K562 (cell line): ENCODE data around the gene ARHGAP15. TPM values are rescaled to one million over a fixed set of nuclear protein-coding genes. Genes with fewer than 3 reads are reported as not detected.

Experiments used
- ATAC-seq: fragments of 200-7000 bp; cut with Tn5 transposase; 3 replicates; pipeline ENCODE4 v1.9.1; 2020; ENCODE audit warnings: moderate library complexity
- BruUV-seq: library from RNA; stranded (reverse); fragments of 400-500 nt; replicated peaks from 2 replicates; lab custom pipeline; 2021; lab: Mats Ljungman, UMichigan
- CTCF ChIA-PET: fragments of 300-600 bp; formaldehyde crosslinking; extraction: SDS; loops from one replicate; lab custom pipeline; 2021; ENCODE audit warnings: low intra/inter-chr PET ratio; lab: Yijun Ruan, JAX
- POLR2A ChIA-PET: fragments of 300-600, 350-650 bp; sonication (Branson Sonifier 250); formaldehyde crosslinking; extraction: SDS; loops from one replicate; lab custom pipeline; 2021; ENCODE audit warnings: antibody characterized with exemption, inconsistent platforms; lab: Yijun Ruan, JAX
- DNase-seq, 4 experiments: peaks; one replicate each; pipeline versions ENCODE4 v3.0.0 to v3.0.0-alpha.2; 2011 to 2018; ENCODE audit warnings: low spot score in 3 of 4, mixed read lengths in 3 of 4; ENCODE audit errors: extremely low read depth in 1 of 4
- FAIRE-seq: peaks from 2 replicates; lab custom pipeline; 2011; peaks lifted over from hg19 to GRCh38; lab: Jason Lieb, UNC
- H2AFZ ChIP-seq: 2 replicates; pipeline ENCODE4 v1.6.0; 2011; ENCODE audit warnings: low read depth, low read length, control low read depth, inconsistent platforms
- H3K27ac ChIP-seq: fragments of 200-600 bp; 3 replicates; pipeline ENCODE4 v1.8.0; 2011; ENCODE audit warnings: low read depth, mild to moderate bottlenecking, control low read depth, inconsistent platforms, low read length, moderate library complexity, mixed read lengths; ENCODE audit errors: extremely low read depth
- H3K27me3 ChIP-seq, 2 experiments: fragments of 300-600 bp in 1 of 2; 2 replicates in 1 of 2; 3 replicates in 1 of 2; pipeline versions ENCODE4 v1.6.0 to v1.8.0; 2011; ENCODE audit warnings: inconsistent platforms in 2 of 2, low read length in 2 of 2, mild to moderate bottlenecking in 1 of 2, mixed read lengths in 1 of 2, moderate library complexity in 1 of 2; ENCODE audit not compliant: control insufficient read depth in 2 of 2, insufficient read depth in 2 of 2
- H3K36me3 ChIP-seq: fragments of 300-600 bp; 3 replicates; pipeline ENCODE4 v1.8.0; 2011; ENCODE audit warnings: mild to moderate bottlenecking, low read length, inconsistent platforms; ENCODE audit not compliant: control insufficient read depth, insufficient read depth
- H3K4me1 ChIP-seq, 2 experiments: fragments of 200-600 bp in 1 of 2; replicated peaks in 1 of 2; 2 replicates in 1 of 2; 3 replicates in 1 of 2; pipeline versions ENCODE4 v1.5.1 to v1.8.0; 2011; ENCODE audit warnings: inconsistent platforms in 2 of 2, low read length in 2 of 2, mild to moderate bottlenecking in 1 of 2, mixed read lengths in 1 of 2, moderate library complexity in 1 of 2; ENCODE audit not compliant: control insufficient read depth in 2 of 2, insufficient read depth in 2 of 2
- H3K4me2 ChIP-seq: 2 replicates; pipeline ENCODE4 v1.6.1; 2011; ENCODE audit warnings: low read length, control low read depth, inconsistent platforms, mixed read lengths; ENCODE audit not compliant: insufficient read depth
- H3K4me3 ChIP-seq: fragments of 200-600 bp; sonication (generic), shearing (Covaris generic); 2 replicates; pipeline ENCODE4 v1.5.1; 2016; ENCODE audit warnings: control low read depth, inconsistent platforms
- H3K79me2 ChIP-seq: fragments of 200-600 bp; 3 replicates; pipeline ENCODE4 v1.8.0; 2011; ENCODE audit warnings: low read length, inconsistent platforms; ENCODE audit not compliant: control insufficient read depth, insufficient read depth
- H3K9ac ChIP-seq, 2 experiments: 2 replicates each; pipeline versions ENCODE4 v1.6.0 to v1.6.1; 2011; ENCODE audit warnings: low read depth in 2 of 2, low read length in 2 of 2, control low read depth in 1 of 2, inconsistent platforms in 1 of 2, mild to moderate bottlenecking in 1 of 2, mixed read lengths in 1 of 2; ENCODE audit not compliant: insufficient read depth in 1 of 2
- H3K9me1 ChIP-seq: one replicate; pipeline ENCODE4 v1.6.0; 2011; ENCODE audit warnings: inconsistent platforms, mild to moderate bottlenecking, low read length, moderate library complexity; ENCODE audit not compliant: control insufficient read depth, insufficient read depth
- H3K9me3 ChIP-seq: replicated peaks from 2 replicates; pipeline ENCODE4 v1.5.1; 2011; ENCODE audit warnings: low read depth, low read length, inconsistent platforms; ENCODE audit not compliant: control insufficient read depth, insufficient read depth
- H4K20me1 ChIP-seq: replicated peaks from 2 replicates; pipeline ENCODE4 v1.6.1; 2011; ENCODE audit warnings: low read length, inconsistent platforms, mixed read lengths; ENCODE audit not compliant: control insufficient read depth, insufficient read depth
- ARNT ChIP-seq, 2 experiments: fragments of 450-650 bp; IDR thresholded peaks; 2 replicates each; pipeline ENCODE4 v1.6.1; 2016; ENCODE audit warnings: mild to moderate bottlenecking in 1 of 2
- CBX8 ChIP-seq: fragments of 200-600 bp; sonication (generic); IDR thresholded peaks from 2 replicates; pipeline ENCODE4 v1.6.1; 2012; ENCODE audit warnings: borderline replicate concordance, mixed run types, low read depth, mild to moderate bottlenecking, moderate library complexity, mixed read lengths, low read length, control low read depth, inconsistent platforms; ENCODE audit not compliant: poor library complexity, severe bottlenecking; ENCODE audit errors: extremely low read depth
- EP400 ChIP-seq: fragments of 450-650 bp; IDR thresholded peaks from 2 replicates; pipeline ENCODE4 v1.6.1; 2017; ENCODE audit warnings: antibody characterized with exemption, mild to moderate bottlenecking, moderate library complexity
- FOXK1 ChIP-seq: sonication (generic); formaldehyde crosslinking; IDR thresholded peaks from 2 replicates; pipeline ENCODE4 v1.8.0; 2022; ENCODE audit warnings: missing genetic modification reagents, mild to moderate bottlenecking, borderline replicate concordance
- FOXK2 ChIP-seq, 2 experiments: fragments of 450-650 bp; IDR thresholded peaks in 1 of 2; conservative IDR thresholded peaks in 1 of 2; 2 replicates each; pipeline ENCODE4 v1.6.1; 2016; ENCODE audit warnings: low read depth in 2 of 2, mild to moderate bottlenecking in 1 of 2
- PHB ChIP-seq: fragments of 250-450 bp; sonication (Bioruptor Pico); IDR thresholded peaks from 2 replicates; pipeline ENCODE4 v1.5.0; 2021
- PHF8 ChIP-seq: fragments of 200-600 bp; sonication (generic); IDR thresholded peaks from 2 replicates; pipeline ENCODE4 v1.6.1; 2012; ENCODE audit warnings: mixed run types, mild to moderate bottlenecking, inconsistent platforms, low read length, moderate library complexity, borderline replicate concordance
- TAF15 ChIP-seq: fragments of 200-400 bp; formaldehyde crosslinking; IDR thresholded peaks from 2 replicates; pipeline ENCODE4 v1.6.1; 2017; ENCODE audit warnings: mild to moderate bottlenecking, low read depth, low read length, moderate library complexity
- ZNF583 ChIP-seq: fragments of 250-450 bp; sonication (Bioruptor Pico); IDR thresholded peaks from 2 replicates; pipeline ENCODE4 v1.4.0; 2020
- WGBS: fragments of 100-300 bp; shearing (Covaris generic); methylation state at CpG from one replicate; pipeline ENCODE4 v1.1.6; 2016; ENCODE audit warnings: low coverage, mixed read lengths; ENCODE audit not compliant: insufficient coverage; ENCODE audit errors: missing lambda C conversion rate; 5-methylcytosine and 5-hydroxymethylcytosine counted together
- in situ Hi-C: fragments of 300-500 bp; cut with MboI; formaldehyde crosslinking; loops from 4 replicates; pipeline ENCODE4 v1.15.0; 2018; ENCODE audit warnings: inconsistent platforms, mixed read lengths
- intact Hi-C: fragments of 100-400 bp; cut with micrococcal nuclease; formaldehyde crosslinking; loops from 2 replicates; pipeline ENCODE4 v1.14.2; 2022
- polyA plus RNA-seq, 8 experiments: library from polyadenylated mRNA; depleted of rRNA in 4 of 8; stranded (reverse) in 5 of 8; unstranded in 3 of 8; fragments of >200 nt; fragmentation: Nextera tagmentation in 2 of 8; fragmentation: Illumina TruSeq in 1 of 8; extraction: Ambion mirVana in 2 of 8; extraction: Trizol in 1 of 8; gene quantifications; 2 replicates each; pipeline versions ENCODE4 v1.2.1 to v1.2.3, GENCODE V29; 2011 to 2014; ENCODE audit warnings: inconsistent platforms in 1 of 8, missing spikeins in 1 of 8
- total RNA-seq, 7 experiments: library from RNA; depleted of rRNA in 6 of 7; stranded (reverse); fragments of >200 nt in 6 of 7; fragmentation: Illumina TruSeq in 2 of 7; extraction: Trizol in 2 of 7; gene quantifications; 2 replicates each; pipeline versions ENCODE4 v1.2.1 to v1.2.3, GENCODE V29; 2011 to 2021; ENCODE audit warnings: low replicate concordance in 1 of 7

Gene ARHGAP15
- total and polyA plus RNA-seq, 9 of the 15 experiments (the other 6 are each of a cell fraction or from before 2014, with no cell fraction given) = 1.5 to 17.9 (median 7.9) TPM

DNA sequence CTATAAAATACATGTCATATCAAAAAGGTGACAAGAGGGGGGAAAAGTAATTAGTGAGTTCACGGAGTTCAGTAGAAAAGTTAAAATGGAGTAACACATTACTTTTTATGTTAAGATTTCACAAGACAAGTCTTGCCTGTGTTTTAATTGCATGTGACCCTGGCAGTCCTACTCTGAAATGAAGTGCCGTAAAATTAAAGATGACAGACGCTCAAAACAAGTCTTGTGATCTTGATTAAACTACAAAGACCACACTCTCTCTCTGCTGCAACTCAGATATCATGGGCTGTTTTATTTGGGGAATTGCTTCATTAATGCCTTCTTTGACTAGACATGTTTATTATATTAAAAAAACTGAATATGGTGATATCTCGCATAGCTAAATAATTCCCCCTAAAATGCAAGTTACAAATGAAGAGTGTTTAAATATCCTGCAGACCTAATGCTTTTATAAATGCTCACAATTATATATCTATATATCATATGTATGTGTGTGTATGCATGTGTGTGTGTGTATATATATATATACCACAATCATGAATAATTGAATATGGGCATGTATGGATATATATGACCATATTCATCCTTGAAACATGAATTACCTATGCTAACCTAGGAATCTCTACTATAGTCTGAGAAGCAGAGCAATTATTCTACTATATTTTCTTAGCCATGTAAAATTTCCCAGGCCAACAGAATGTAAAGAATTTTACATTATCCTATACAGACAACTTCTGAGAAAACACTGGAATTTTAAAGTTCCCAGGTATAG lies 647.5 kb downstream of the ARHGAP15 start:
- Histone ChIP-seq H3K4me2 (no peak overlapping the region), H2AFZ (no peak overlapping the region), H3K36me3 (no peaks in the 10 kb centered on the region), H3K9me3 (no peaks in the 10 kb centered on the region), H3K9ac (no peak overlapping the region), H3K27me3 (peaks cover 0 to 3% of the 10 kb centered on the region in 2 experiments; a peak in 1 of 5 replicates), H3K4me1 (no peaks in the 10 kb centered on the region), H3K27ac (no peak overlapping the region), H3K79me2 (no peaks in the 10 kb centered on the region), H3K4me3 (no peak overlapping the region), H3K9me1 (no peaks in the 10 kb centered on the region), H4K20me1 (no peaks in the 10 kb centered on the region)
- DNase-seq (no peak), FAIRE-seq (no peak), ATAC-seq (no peak)
- no peak for TF ChIP-seq TAF15
- no peak for TF ChIP-seq EP400
- TF ChIP-seq PHB (CRISPR knock-in tag) = no peak
- no peak for TF ChIP-seq FOXK1 (CRISPR knock-in tag)
- no peak for TF ChIP-seq PHF8
- TF ChIP-seq ARNT (IDR thresholded peaks at IDR 0.05) = no peak
- no peak for TF ChIP-seq FOXK2 (conservative IDR thresholded peaks at IDR 0.05 in 1 of 2, IDR thresholded peaks at IDR 0.05 in 1 of 2; ENCODE audit: low read depth in 2 of 2)
- no peak for TF ChIP-seq CBX8
- no peak for TF ChIP-seq ZNF583 (CRISPR knock-in tag)
- 26% methylated on average over 4 of the region's 4 CpGs for WGBS
- ChIA-PET CTCF (no interaction called here), POLR2A (interaction anchor here (0.9 kb wide), 1 partner anchor 12 kb away, joined by 3 read pairs; no protein-coding TSS in a partner anchor)
- BruUV-seq = no TSS peak
- in situ Hi-C loops (no loop called here), intact Hi-C loops (no loop called here)
